Uterus (tissue), 4 donors: ENCODE data around the gene ECI1. TPM values are rescaled to one million over a fixed set of nuclear protein-coding genes. Genes with fewer than 3 reads are reported as not detected.

Experiments used
- DNase-seq, 2 donors: peaks; one replicate each; pipeline ENCODE4 v3.0.0-alpha.2; 2019 to 2020
- H3K27ac ChIP-seq, 2 donors: fragments of 200-600 bp; sonication (generic); 1 replicate in 1 of 2; 2 replicates in 1 of 2; pipeline ENCODE4 v1.5.1; 2016 to 2018
- H3K27me3 ChIP-seq, 2 donors: fragments of 200-600 bp; sonication (generic); one replicate each; pipeline ENCODE4 v1.5.1; 2018 to 2019; ENCODE audit warnings: control low read depth in 1 of 2
- H3K36me3 ChIP-seq, 2 donors: fragments of 200-600 bp; sonication (generic); one replicate each; pipeline ENCODE4 v1.5.1; 2019; ENCODE audit warnings: control low read depth in 1 of 2
- H3K4me1 ChIP-seq, 2 donors: fragments of 200-600 bp; sonication (generic); one replicate each; pipeline ENCODE4 v1.5.1; 2018 to 2019; ENCODE audit warnings: control low read depth in 1 of 2
- H3K4me3 ChIP-seq, 2 donors: fragments of 200-600 bp; sonication (generic); 1 replicate in 1 of 2; 2 replicates in 1 of 2; pipeline ENCODE4 v1.5.1; 2018 to 2019; ENCODE audit warnings: mild to moderate bottlenecking in 1 of 2
- H3K9me3 ChIP-seq, 2 donors: fragments of 200-600 bp; sonication (generic); one replicate each; pipeline ENCODE4 v1.5.1; 2019; ENCODE audit warnings: control low read depth in 1 of 2
- CTCF ChIP-seq, 4 experiments: fragments of 200-600 bp in 2 of 4; fragments of 450-650 bp in 2 of 4; sonication (generic) in 2 of 4; IDR thresholded peaks; one replicate each; pipeline ENCODE4 v1.5.1; 2016 to 2019; ENCODE audit warnings: antibody characterized with exemption in 4 of 4, mild to moderate bottlenecking in 2 of 4, moderate library complexity in 1 of 4
- POLR2A ChIP-seq, 2 donors: fragments of 450-650 bp; IDR thresholded peaks; one replicate each; pipeline ENCODE4 v1.6.1; 2016; ENCODE audit warnings: antibody characterized with exemption in 2 of 2, mild to moderate bottlenecking in 1 of 2, moderate library complexity in 1 of 2
- intact Hi-C: fragments of 100-400 bp; cut with DNase I; formaldehyde crosslinking; loops from one replicate; pipeline ENCODE4 v1.15.1; 2023; ENCODE audit warnings: low total_unique reads
- total RNA-seq, 4 donors: library from RNA; depleted of rRNA in 3 of 4; stranded (reverse); fragments of >200 nt in 3 of 4; gene quantifications; one replicate each; pipeline versions ENCODE4 v1.1.0 to v1.2.4, GENCODE V29; 2014 to 2023
- donor health status: DM: yes; HTN: yes; CAD: no.

ECI1 gene
- total RNA-seq, 4 donors from 2014 or later, result 4.9 to 89.1 (median 40.1) TPM

GRCh38 chr16:2198283-2198682 lies 53.1 kb downstream of the ECI1 start:
- peaks cover 0 to 11% of the 10 kb centered on the region in 2 donors for H3K4me1 ChIP-seq
- no peak overlapping the region for H3K4me3 ChIP-seq
- no peak for DNase-seq
- peaks cover 6 to 13% of the 10 kb centered on the region in 2 donors for H3K27me3 ChIP-seq
- no peaks in the 10 kb centered on the region for H3K36me3 ChIP-seq
- no peak overlapping the region for H3K27ac ChIP-seq
- no peaks in the 10 kb centered on the region for H3K9me3 ChIP-seq
- intact Hi-C loops, result no loop called here
- TF ChIP-seq CTCF (IDR thresholded peaks at IDR 0.05) (no peak), POLR2A (IDR thresholded peaks at IDR 0.05) (no peak)

- DNase-seq, result no peak
- H3K27ac ChIP-seq, result no peak overlapping the region
- H3K4me1 ChIP-seq, result peaks cover 0 to 11% of the 10 kb centered on the region in 2 donors
- H3K36me3 ChIP-seq, result no peaks in the 10 kb centered on the region
- no peak for TF ChIP-seq POLR2A (IDR thresholded peaks at IDR 0.05)
- TF ChIP-seq CTCF (IDR thresholded peaks at IDR 0.05), result no peak
- no peaks in the 10 kb centered on the region for H3K9me3 ChIP-seq
- H3K4me3 ChIP-seq, result no peak overlapping the region
- intact Hi-C loops, result no loop called here
- peaks cover 6 to 13% of the 10 kb centered on the region in 2 donors for H3K27me3 ChIP-seq
Observed at GRCh38 chr16:2197765-2198164, 53.6 kb downstream of the ECI1 start.

- TF ChIP-seq POLR2A (IDR thresholded peaks at IDR 0.05) (no peak), CTCF (IDR thresholded peaks at IDR 0.05) (no peak)
- peaks cover 6 to 13% of the 10 kb centered on the region in 2 donors for H3K27me3 ChIP-seq
- H3K36me3 ChIP-seq, result no peaks in the 10 kb centered on the region
- no peaks in the 10 kb centered on the region for H3K9me3 ChIP-seq
- H3K4me1 ChIP-seq, result peaks cover 0 to 11% of the 10 kb centered on the region in 2 donors
- intact Hi-C loops, result no loop called here
- H3K4me3 ChIP-seq, result no peak overlapping the region
- DNase-seq, result no peak
- no peak overlapping the region for H3K27ac ChIP-seq
Observed at GRCh38 chr16:2196981-2197511, 54.3 kb downstream of the ECI1 start.

GRCh38 chr16:2196162-2196980 lies 55.0 kb downstream of the ECI1 start, which contains the start of gene CASKIN1:
CASKIN1 (minus strand) TSS chr16:2196605; CDS start chr16:2196432, 173 bp downstream.
- TF ChIP-seq POLR2A (IDR thresholded peaks at IDR 0.05) (no peak), CTCF (IDR thresholded peaks at IDR 0.05) (no peak)
- no peaks in the 10 kb centered on the region for H3K9me3 ChIP-seq
- intact Hi-C loops, result no loop called here
- H3K4me3 ChIP-seq, result peak within 1 kb of the TSS in 1 of 2 donors; percentile 15
- peaks cover 0 to 11% of the 10 kb centered on the region in 2 donors for H3K4me1 ChIP-seq
- H3K27ac ChIP-seq, result no peak within 1 kb of the TSS
- DNase-seq, result no peak
- H3K36me3 ChIP-seq, result no peaks in the 10 kb centered on the region
- peaks cover 6 to 13% of the 10 kb centered on the region in 2 donors for H3K27me3 ChIP-seq
